KMS-11 (cell line): ENCODE measurements around the gene MPZL2.

Source experiments
- H2AFZ ChIP-seq: fragments of 200-600 bp; sonication (generic); 2 replicates; pipeline ENCODE4 v1.6.1; 2016; ENCODE audit warnings: antibody characterized with exemption, mixed run types, low read depth
- H3K27ac ChIP-seq: fragments of 200-600 bp; sonication (generic); 2 replicates; pipeline ENCODE4 v1.6.1; 2016; ENCODE audit warnings: mild to moderate bottlenecking, mixed run types
- H3K27me3 ChIP-seq: fragments of 200-600 bp; sonication (generic); 2 replicates; pipeline ENCODE4 v1.6.1; 2017; ENCODE audit warnings: mild to moderate bottlenecking, low read depth, mixed run types, moderate library complexity; ENCODE audit not compliant: insufficient read depth
- H3K36me3 ChIP-seq: fragments of 200-600 bp; sonication (generic); 2 replicates; pipeline ENCODE4 v1.6.1; 2017; ENCODE audit warnings: mild to moderate bottlenecking, mixed run types; ENCODE audit not compliant: insufficient read depth
- H3K4me1 ChIP-seq: fragments of 200-600 bp; sonication (generic); 2 replicates; pipeline ENCODE4 v1.6.1; 2016; ENCODE audit warnings: mild to moderate bottlenecking, low read depth, mixed run types; ENCODE audit not compliant: poor library complexity, severe bottlenecking
- H3K4me2 ChIP-seq: fragments of 200-600 bp; sonication (generic); 2 replicates; pipeline ENCODE4 v1.7.0; 2016; ENCODE audit warnings: mild to moderate bottlenecking, mixed run types
- H3K4me3 ChIP-seq: fragments of 200-600 bp; sonication (generic); IDR thresholded peaks from 2 replicates; pipeline ENCODE4 v1.6.1; 2017; ENCODE audit warnings: low read depth, low read length, mixed read lengths; ENCODE audit not compliant: insufficient read depth
- H3K79me2 ChIP-seq: fragments of 200-600 bp; sonication (generic); 2 replicates; pipeline ENCODE4 v1.6.1; 2016; ENCODE audit warnings: low read depth, mixed run types; ENCODE audit not compliant: insufficient read depth
- H3K9ac ChIP-seq: fragments of 200-600 bp; sonication (generic); 2 replicates; pipeline ENCODE4 v1.6.1; 2016; ENCODE audit warnings: mild to moderate bottlenecking, mixed run types
- H4K20me1 ChIP-seq: fragments of 200-600 bp; sonication (generic); 2 replicates; pipeline ENCODE4 v1.6.1; 2016; ENCODE audit warnings: mild to moderate bottlenecking, mixed run types; ENCODE audit not compliant: insufficient read depth
- CTCF ChIP-seq: fragments of 200-600 bp; sonication (generic); conservative IDR thresholded peaks from 2 replicates; pipeline ENCODE4 v1.6.1; 2017; ENCODE audit warnings: low read depth, mild to moderate bottlenecking, antibody characterized with exemption, low read length, moderate library complexity, mixed read lengths

The MPZL2 gene

DNA sequence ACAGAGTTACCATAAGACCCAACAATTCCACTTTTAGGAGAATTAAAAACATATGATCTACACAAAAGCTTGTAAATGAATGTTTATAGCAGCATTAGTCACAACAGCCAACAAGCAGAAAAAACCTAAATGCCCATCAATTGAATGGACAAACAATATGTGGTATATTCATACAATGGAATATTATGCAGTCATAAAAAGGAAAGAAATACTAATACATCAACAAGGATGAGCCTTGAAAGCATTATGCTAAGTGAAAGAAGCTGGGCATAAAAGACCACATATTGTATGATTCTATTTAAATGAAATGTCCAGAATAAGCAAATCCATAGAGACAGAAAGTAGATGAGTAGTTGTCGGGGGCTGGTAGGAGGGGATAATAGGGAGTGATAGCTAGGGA is 5.0 kb downstream of the MPZL2 start:
- no peak overlapping the region for H3K27ac ChIP-seq
- no peaks in the 10 kb centered on the region for H3K36me3 ChIP-seq
- no peaks in the 10 kb centered on the region for H3K4me1 ChIP-seq
- no peaks in the 10 kb centered on the region for H3K79me2 ChIP-seq
- no peaks in the 10 kb centered on the region for H4K20me1 ChIP-seq
- no peak overlapping the region for H3K9ac ChIP-seq
- no peak for TF ChIP-seq CTCF
- no peaks in the 10 kb centered on the region for H3K27me3 ChIP-seq
- no peak overlapping the region for H3K4me3 ChIP-seq
- H2AFZ ChIP-seq: no peak overlapping the region
- H3K4me2 ChIP-seq: no peak overlapping the region

DNA sequence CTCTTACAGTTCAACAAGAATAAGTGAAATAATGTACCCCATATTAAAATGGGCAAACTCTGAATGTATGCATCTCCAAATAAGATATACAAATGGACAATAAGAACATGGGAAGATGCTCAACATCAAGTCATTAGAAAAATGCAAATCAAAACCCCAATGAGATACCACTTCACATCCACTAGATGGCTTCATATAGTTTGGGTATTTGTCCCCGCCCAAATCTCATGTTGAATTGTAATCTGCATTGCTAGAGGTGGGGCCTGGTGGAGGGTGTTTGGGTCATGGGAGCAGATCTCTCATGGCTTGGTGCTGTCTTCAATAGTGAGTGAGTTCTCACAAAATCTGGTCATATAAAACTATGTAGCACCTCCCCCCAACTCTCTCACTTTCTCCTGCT is 5.7 kb downstream of the MPZL2 start:
- Histone ChIP-seq H3K27me3 (no peaks in the 10 kb centered on the region), H2AFZ (no peak overlapping the region), H3K79me2 (no peaks in the 10 kb centered on the region), H3K4me1 (no peaks in the 10 kb centered on the region), H3K9ac (no peak overlapping the region), H4K20me1 (no peaks in the 10 kb centered on the region), H3K4me3 (no peak overlapping the region), H3K27ac (no peak overlapping the region), H3K4me2 (no peak overlapping the region), H3K36me3 (no peaks in the 10 kb centered on the region)
- TF ChIP-seq CTCF: peak; percentile 33; the same call in 1 of the 2 replicates

DNA sequence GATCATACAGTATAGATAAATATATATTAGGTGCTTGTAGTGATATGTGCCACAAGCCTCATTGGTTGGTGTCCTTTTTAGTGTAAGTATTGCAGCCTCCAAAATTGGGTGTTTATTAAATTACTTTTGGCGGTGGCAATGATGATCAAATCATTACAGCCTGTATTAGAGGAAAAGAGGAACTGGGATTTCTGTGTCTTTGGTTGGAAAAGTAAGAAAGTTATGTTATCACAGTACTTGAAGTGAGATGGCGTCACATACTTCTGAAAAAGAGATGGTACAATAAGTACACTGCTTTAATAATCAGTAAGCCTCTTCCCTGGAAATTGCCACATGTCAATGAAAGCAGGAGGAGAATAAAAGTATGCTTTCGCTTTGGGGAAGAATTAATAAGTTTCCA is 11.4 kb downstream of the MPZL2 start:
- TF ChIP-seq CTCF: no peak
- H3K27me3 ChIP-seq: no peaks in the 10 kb centered on the region
- H3K27ac ChIP-seq: peak overlapping the region; percentile 92
- H3K79me2 ChIP-seq: no peaks in the 10 kb centered on the region
- peak overlapping the region; percentile 89; the same call in 1 of the 2 replicates for H3K9ac ChIP-seq
- no peaks in the 10 kb centered on the region for H3K36me3 ChIP-seq
- no peaks in the 10 kb centered on the region for H4K20me1 ChIP-seq
- no peak overlapping the region for H3K4me3 ChIP-seq
- H3K4me1 ChIP-seq: peaks cover 10% of the 10 kb centered on the region
- peak overlapping the region; percentile 93 for H3K4me2 ChIP-seq
- H2AFZ ChIP-seq: peak overlapping the region; percentile 96

GRCh38 chr11:118251858-118252652 is 12.0 kb downstream of the MPZL2 start, which contains the start of gene MPZL3:
Gene MPZL3 (minus strand): TSS chr11:118252365. CDS start chr11:118252294, 71 bp downstream.
- H3K4me3 ChIP-seq: no peak within 1 kb of the TSS
- no peaks in the 10 kb centered on the region for H3K36me3 ChIP-seq
- peak within 1 kb of the TSS; percentile 89 for H3K9ac ChIP-seq
- H3K27ac ChIP-seq: peak within 1 kb of the TSS; percentile 92
- no peaks in the 10 kb centered on the region for H3K27me3 ChIP-seq
- peak within 1 kb of the TSS; percentile 93 for H3K4me2 ChIP-seq
- no peaks in the 10 kb centered on the region for H4K20me1 ChIP-seq
- no peak for TF ChIP-seq CTCF
- peaks cover 10% of the 10 kb centered on the region for H3K4me1 ChIP-seq
- no peaks in the 10 kb centered on the region for H3K79me2 ChIP-seq
- peak within 1 kb of the TSS; percentile 96 for H2AFZ ChIP-seq
